Measurements from ENCODE around the gene CHD2.

GRCh38 chr15:92949604-92950249 is 49.6 kb downstream of the CHD2 start:
- TF ChIP-seq ZNF274 (IDR thresholded peaks at IDR 0.05; ENCODE audit: low read depth, low read length) = no peak
- no peak for TF ChIP-seq YY1 (IDR thresholded peaks at IDR 0.05; ENCODE audit: insufficient read depth, insufficient read length)
- TF ChIP-seq SUZ12 (IDR thresholded peaks at IDR 0.05; ENCODE audit: extremely low read depth, insufficient read depth, insufficient read length) = no peak

All from NT2/D1 (cell line).